Stimulated activated CD8-positive, alpha-beta memory T cell treated with anti-CD3 and anti-CD28 coated beads, Interleukin-12 subunit alpha, Interleukin-12 subunit beta, amount 100 ng/mL, for 4 hours (primary cell): ENCODE measurements around the gene MDH1.
"Not testable (repeated sequence)": the region's sequence is repeated elsewhere in the genome, so short reads cannot be mapped to it uniquely, and the experiment has no call there.

Experiments used
- DNase-seq: peaks from one replicate; pipeline ENCODE4 v3.0.0-alpha.2; 2020; ENCODE audit warnings: low read depth

MDH1 gene

GRCh38 chr2:63588385-63589147 lies at the start of gene MDH1, which contains the start of gene WDPCP:
Gene MDH1, plus strand, starts transcription at chr2:63588963. Its CDS starts 81 bp downstream, at chr2:63589044.
Gene WDPCP, minus strand, starts transcription at chr2:63588477. Its CDS starts 206 bp downstream, at chr2:63588271.
- peak; percentile 83 for DNase-seq

- DNase-seq = no peak
Measured at GRCh38 chr2:63539416-63540162, 49.2 kb upstream of the MDH1 start.

GRCh38 chr2:63544017-63544627 lies 44.6 kb upstream of the MDH1 start:
- DNase-seq = no peak

- no peak for DNase-seq
Measured at GRCh38 chr2:63545023-63545422, 43.7 kb upstream of the MDH1 start.

- no peak for DNase-seq
Measured at GRCh38 chr2:63553049-63553448, 35.7 kb upstream of the MDH1 start.

GRCh38 chr2:63555299-63555698 lies 33.5 kb upstream of the MDH1 start:
- DNase-seq = no peak

GRCh38 chr2:63555931-63556330 lies 32.8 kb upstream of the MDH1 start:
- no peak for DNase-seq

- not testable (repeated sequence) for DNase-seq
Measured at GRCh38 chr2:63557819-63558218, 30.9 kb upstream of the MDH1 start.

GRCh38 chr2:63558922-63559321 lies 29.8 kb upstream of the MDH1 start:
- not testable (repeated sequence) for DNase-seq

GRCh38 chr2:63562751-63563150 lies 26.0 kb upstream of the MDH1 start:
- DNase-seq = no peak

GRCh38 chr2:63569740-63570139 lies 19.0 kb upstream of the MDH1 start:
- no peak for DNase-seq

GRCh38 chr2:63571291-63571690 lies 17.5 kb upstream of the MDH1 start:
- DNase-seq = no peak

- no peak for DNase-seq
Measured at GRCh38 chr2:63572001-63572400, 16.8 kb upstream of the MDH1 start.

GRCh38 chr2:63573026-63573425 lies 15.7 kb upstream of the MDH1 start:
- not testable (repeated sequence) for DNase-seq

GRCh38 chr2:63573726-63574345 lies 14.9 kb upstream of the MDH1 start:
- not testable (repeated sequence) for DNase-seq

GRCh38 chr2:63576546-63576945 lies 12.2 kb upstream of the MDH1 start:
- DNase-seq = no peak

GRCh38 chr2:63578767-63579166 lies 10.0 kb upstream of the MDH1 start:
- DNase-seq = no peak

- no peak for DNase-seq
Measured at GRCh38 chr2:63580651-63581297, 8.0 kb upstream of the MDH1 start.

GRCh38 chr2:63581298-63581961 lies 7.3 kb upstream of the MDH1 start:
- no peak for DNase-seq

- no peak for DNase-seq
Measured at GRCh38 chr2:63582873-63583272, 5.9 kb upstream of the MDH1 start.

- no peak for DNase-seq
Measured at GRCh38 chr2:63587814-63588384, 864 bp upstream of the MDH1 start.
